Right lobe of liver (tissue), 4 donors: Measurements from ENCODE around the gene DSCAM.

ENCODE experiments used
- POLR2A ChIP-seq: fragments of 450-650 bp; IDR thresholded peaks from one replicate; pipeline ENCODE4 v1.6.1; 2017; ENCODE audit warnings: antibody characterized with exemption, mild to moderate bottlenecking
- TF ChIP-seq, protein P1 (sequence below), 4 donors: fragments of 200-600 bp in 3 of 4; fragments of 450-650 bp in 1 of 4; IDR thresholded peaks; one replicate each; pipeline versions ENCODE4 v1.5.1 to v1.8.0; 2016 to 2022; ENCODE audit warnings: antibody characterized with exemption in 4 of 4, mild to moderate bottlenecking in 2 of 4
- donor health status: DM: no; HTN: no; CAD: no.
- donor health status: DM: no; HTN: no; CAD: no.
- donor health status: DM: no; HTN: yes; CAD: no.

DNA sequence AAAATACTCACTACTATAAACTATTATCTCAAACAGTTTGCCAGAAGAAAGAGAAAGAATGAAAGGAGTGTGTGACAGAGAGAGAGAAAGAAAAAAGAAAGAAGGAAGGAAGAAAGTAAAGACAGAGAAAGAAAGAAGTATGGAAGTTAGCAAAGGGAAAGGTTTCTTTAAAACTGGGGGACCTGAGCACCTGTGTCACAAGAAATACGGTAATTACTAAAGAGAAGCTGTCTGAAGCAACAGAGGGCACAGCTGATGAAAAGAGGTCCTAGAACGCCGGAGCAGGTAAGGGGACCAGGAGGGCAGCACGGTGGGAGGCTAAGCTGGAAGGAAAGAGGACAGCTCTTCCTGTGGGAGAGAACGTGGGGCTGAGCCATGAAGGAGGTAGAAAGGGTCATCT is 163.6 kb downstream of the DSCAM start:
- TF ChIP-seq, protein P1, sequence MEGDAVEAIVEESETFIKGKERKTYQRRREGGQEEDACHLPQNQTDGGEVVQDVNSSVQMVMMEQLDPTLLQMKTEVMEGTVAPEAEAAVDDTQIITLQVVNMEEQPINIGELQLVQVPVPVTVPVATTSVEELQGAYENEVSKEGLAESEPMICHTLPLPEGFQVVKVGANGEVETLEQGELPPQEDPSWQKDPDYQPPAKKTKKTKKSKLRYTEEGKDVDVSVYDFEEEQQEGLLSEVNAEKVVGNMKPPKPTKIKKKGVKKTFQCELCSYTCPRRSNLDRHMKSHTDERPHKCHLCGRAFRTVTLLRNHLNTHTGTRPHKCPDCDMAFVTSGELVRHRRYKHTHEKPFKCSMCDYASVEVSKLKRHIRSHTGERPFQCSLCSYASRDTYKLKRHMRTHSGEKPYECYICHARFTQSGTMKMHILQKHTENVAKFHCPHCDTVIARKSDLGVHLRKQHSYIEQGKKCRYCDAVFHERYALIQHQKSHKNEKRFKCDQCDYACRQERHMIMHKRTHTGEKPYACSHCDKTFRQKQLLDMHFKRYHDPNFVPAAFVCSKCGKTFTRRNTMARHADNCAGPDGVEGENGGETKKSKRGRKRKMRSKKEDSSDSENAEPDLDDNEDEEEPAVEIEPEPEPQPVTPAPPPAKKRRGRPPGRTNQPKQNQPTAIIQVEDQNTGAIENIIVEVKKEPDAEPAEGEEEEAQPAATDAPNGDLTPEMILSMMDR (IDR thresholded peaks at IDR 0.05): no peak
- no peak for TF ChIP-seq POLR2A
